Smooth muscle cell (in vitro differentiated cells): Measurements from ENCODE around the gene C22orf42. TPM values are rescaled to one million over a fixed set of nuclear protein-coding genes. Genes with fewer than 3 reads are reported as not detected.
A peak's percentile ranks its signal among the peaks of the same experiment; 100 is the strongest.

Source experiments
- DNase-seq: peaks from one replicate; lab custom pipeline; 2025; ENCODE audit not compliant: unreplicated experiment; lab: John Stamatoyannopoulos, UW
- H2AFZ ChIP-seq: fragments of 200-600 bp; sonication (generic); 2 replicates; pipeline ENCODE4 v1.6.0; 2016; ENCODE audit warnings: antibody characterized with exemption, low read depth, mild to moderate bottlenecking
- H3F3A ChIP-seq: fragments of 200-600 bp; sonication (generic); 2 replicates; pipeline ENCODE4 v1.6.0; 2017; ENCODE audit warnings: antibody characterized with exemption, low read depth
- H3K27ac ChIP-seq: fragments of 200-600 bp; sonication (generic); 2 replicates; pipeline ENCODE4 v1.5.1; 2016; ENCODE audit warnings: low read depth, mild to moderate bottlenecking
- H3K27me3 ChIP-seq: fragments of 200-600 bp; sonication (generic); 2 replicates; pipeline ENCODE4 v1.6.1; 2016; ENCODE audit warnings: low read depth, mild to moderate bottlenecking
- H3K36me3 ChIP-seq: fragments of 200-600 bp; sonication (generic); 2 replicates; pipeline ENCODE4 v1.5.1; 2016; ENCODE audit warnings: low read depth
- H3K4me1 ChIP-seq: fragments of 200-600 bp; sonication (generic); 2 replicates; pipeline ENCODE4 v1.5.1; 2016; ENCODE audit warnings: low read depth
- H3K4me2 ChIP-seq: fragments of 200-600 bp; sonication (generic); 2 replicates; pipeline ENCODE4 v1.6.0; 2016; ENCODE audit warnings: mild to moderate bottlenecking
- H3K4me3 ChIP-seq: fragments of 200-600 bp; sonication (generic); 2 replicates; pipeline ENCODE4 v1.5.1; 2016; ENCODE audit warnings: mild to moderate bottlenecking
- H3K79me2 ChIP-seq: fragments of 200-600 bp; sonication (generic); 2 replicates; pipeline ENCODE4 v1.6.0; 2016; ENCODE audit warnings: low read depth, mild to moderate bottlenecking
- H3K9ac ChIP-seq: fragments of 200-600 bp; sonication (generic); 2 replicates; pipeline ENCODE4 v1.6.0; 2016; ENCODE audit warnings: low read depth
- H3K9me3 ChIP-seq: fragments of 200-600 bp; sonication (generic); replicated peaks from 2 replicates; pipeline ENCODE4 v1.5.1; 2016; ENCODE audit warnings: low read depth
- H4K20me1 ChIP-seq: fragments of 200-600 bp; sonication (generic); 2 replicates; pipeline ENCODE4 v1.6.0; 2016; ENCODE audit warnings: low read depth
- CTCF ChIP-seq: fragments of 200-600 bp; sonication (generic); IDR thresholded peaks from 2 replicates; pipeline ENCODE4 v1.5.1; 2017; ENCODE audit warnings: borderline replicate concordance, mild to moderate bottlenecking, antibody characterized with exemption; ENCODE audit not compliant: insufficient read depth, poor library complexity, severe bottlenecking
- WGBS: methylation state at CpG from one replicate; pipeline ENCODE4 v1.1.7; 2016; ENCODE audit warnings: low lambda C conversion rate; 5-methylcytosine and 5-hydroxymethylcytosine counted together
- polyA plus RNA-seq: library from polyadenylated mRNA; unstranded; fragments of >200 nt; fragmentation: Nextera tagmentation; extraction: Ambion mirVana; gene quantifications from 2 replicates; pipeline ENCODE4 v1.2.1, GENCODE V29; 2016
- total RNA-seq: library from RNA; depleted of rRNA; stranded (reverse); fragments of >200 nt; gene quantifications from 2 replicates; pipeline ENCODE4 v1.2.3, GENCODE V29; 2014

The C22orf42 gene
- total and polyA plus RNA-seq, 2 experiments from 2014 or later, result not detected

- H3K9me3 ChIP-seq, result no peaks in the 10 kb centered on the region
- no peak for DNase-seq
- peak overlapping the region; percentile 82 for H3K4me2 ChIP-seq
- TF ChIP-seq CTCF, result no peak
- H3K36me3 ChIP-seq, result no peaks in the 10 kb centered on the region
- 9% methylated on average over 34 of the region's 42 CpGs for WGBS
- peaks cover 45% of the 10 kb centered on the region for H3K27me3 ChIP-seq
- no peaks in the 10 kb centered on the region for H4K20me1 ChIP-seq
- H3K4me3 ChIP-seq, result peak overlapping the region; percentile 46
- H3F3A ChIP-seq, result no peaks in the 10 kb centered on the region
- H3K27ac ChIP-seq, result no peak overlapping the region
- H3K79me2 ChIP-seq, result no peaks in the 10 kb centered on the region
- peaks cover 7% of the 10 kb centered on the region for H3K4me1 ChIP-seq
- H2AFZ ChIP-seq, result peak overlapping the region; percentile 59
- H3K9ac ChIP-seq, result no peak overlapping the region
Measured at GRCh38 chr22:32204040-32204855, 45.1 kb upstream of the C22orf42 start.

DNA sequence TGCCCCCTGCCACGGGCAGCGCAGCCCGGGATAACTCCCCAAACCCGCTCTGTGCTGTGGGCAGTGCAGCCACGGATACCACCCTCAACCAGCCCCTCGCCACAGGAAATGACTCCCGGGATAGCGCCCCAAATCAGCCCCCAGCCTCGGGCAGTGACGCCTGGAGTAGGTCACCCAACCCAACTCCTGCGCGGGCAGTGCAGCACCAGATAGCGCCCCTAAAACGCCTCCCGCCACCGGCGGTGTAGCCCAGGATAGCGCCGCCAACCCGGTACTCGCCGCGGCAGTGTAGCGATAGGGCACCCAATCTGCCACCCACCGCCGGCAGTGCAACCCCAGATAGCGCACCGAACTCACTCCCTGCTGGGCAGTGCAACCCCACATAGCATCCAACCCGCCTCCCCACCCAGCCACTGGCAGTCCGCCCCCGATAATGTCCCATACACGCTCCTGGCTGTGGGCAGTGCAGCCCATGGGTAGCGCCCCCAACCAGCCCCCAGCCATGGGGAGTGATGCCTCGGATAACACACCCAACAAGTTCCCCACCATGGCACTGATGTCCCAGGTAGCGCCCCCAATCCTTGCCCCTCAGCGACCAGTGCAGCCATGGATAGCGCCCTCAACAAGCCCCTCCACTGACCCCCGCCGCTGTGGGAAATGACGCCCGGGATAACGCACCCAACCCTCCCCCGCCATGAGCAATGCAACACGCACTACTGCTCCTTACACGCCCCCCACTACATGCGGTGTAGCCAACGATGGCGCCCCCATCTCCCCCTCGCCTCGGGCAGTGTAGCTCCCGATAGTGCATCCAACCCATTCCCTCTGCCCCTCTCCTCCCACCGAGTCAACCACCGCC lies 44.3 kb upstream of the C22orf42 start:
- Histone ChIP-seq H3K4me1 (peaks cover 7% of the 10 kb centered on the region), H3K9ac (no peak overlapping the region), H3K36me3 (no peaks in the 10 kb centered on the region), H3K4me2 (no peak overlapping the region), H3K79me2 (no peaks in the 10 kb centered on the region), H2AFZ (no peak overlapping the region), H3K9me3 (no peaks in the 10 kb centered on the region), H3K27ac (no peak overlapping the region), H4K20me1 (no peaks in the 10 kb centered on the region), H3K27me3 (peaks cover 53% of the 10 kb centered on the region), H3F3A (no peaks in the 10 kb centered on the region), H3K4me3 (peak overlapping the region; percentile 8)
- WGBS, result 38% methylated on average over 49 of the region's 53 CpGs
- no peak for DNase-seq
- no peak for TF ChIP-seq CTCF

GRCh38 chr22:32202539-32203180 lies 43.6 kb upstream of the C22orf42 start:
- H4K20me1 ChIP-seq, result no peaks in the 10 kb centered on the region

More at GRCh38 chr22:32202539-32203180, 43.6 kb upstream of the C22orf42 start:
- H3K9ac ChIP-seq, result no peak overlapping the region
- H3K27ac ChIP-seq, result no peak overlapping the region
- H3F3A ChIP-seq, result no peaks in the 10 kb centered on the region
- no peaks in the 10 kb centered on the region for H3K79me2 ChIP-seq
- DNase-seq, result no peak
- peak overlapping the region; percentile 8 for H3K4me3 ChIP-seq
- TF ChIP-seq CTCF, result peak; percentile 38
- no peak overlapping the region for H3K4me2 ChIP-seq
- peaks cover 7% of the 10 kb centered on the region for H3K4me1 ChIP-seq
- H3K27me3 ChIP-seq, result peaks cover 53% of the 10 kb centered on the region
- no peak overlapping the region for H2AFZ ChIP-seq
- 29% methylated on average over 26 of the region's 29 CpGs for WGBS
- H3K9me3 ChIP-seq, result no peaks in the 10 kb centered on the region
- no peaks in the 10 kb centered on the region for H3K36me3 ChIP-seq
